Epidermal melanocyte (primary cell): ENCODE data around the gene USB1.

Source experiments
- DNase-seq: peaks from one replicate; pipeline ENCODE4 v3.0.0; 2011; ENCODE audit warnings: low spot score; ENCODE audit not compliant: insufficient read length

The USB1 gene, protein sequence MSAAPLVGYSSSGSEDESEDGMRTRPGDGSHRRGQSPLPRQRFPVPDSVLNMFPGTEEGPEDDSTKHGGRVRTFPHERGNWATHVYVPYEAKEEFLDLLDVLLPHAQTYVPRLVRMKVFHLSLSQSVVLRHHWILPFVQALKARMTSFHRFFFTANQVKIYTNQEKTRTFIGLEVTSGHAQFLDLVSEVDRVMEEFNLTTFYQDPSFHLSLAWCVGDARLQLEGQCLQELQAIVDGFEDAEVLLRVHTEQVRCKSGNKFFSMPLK

DNA sequence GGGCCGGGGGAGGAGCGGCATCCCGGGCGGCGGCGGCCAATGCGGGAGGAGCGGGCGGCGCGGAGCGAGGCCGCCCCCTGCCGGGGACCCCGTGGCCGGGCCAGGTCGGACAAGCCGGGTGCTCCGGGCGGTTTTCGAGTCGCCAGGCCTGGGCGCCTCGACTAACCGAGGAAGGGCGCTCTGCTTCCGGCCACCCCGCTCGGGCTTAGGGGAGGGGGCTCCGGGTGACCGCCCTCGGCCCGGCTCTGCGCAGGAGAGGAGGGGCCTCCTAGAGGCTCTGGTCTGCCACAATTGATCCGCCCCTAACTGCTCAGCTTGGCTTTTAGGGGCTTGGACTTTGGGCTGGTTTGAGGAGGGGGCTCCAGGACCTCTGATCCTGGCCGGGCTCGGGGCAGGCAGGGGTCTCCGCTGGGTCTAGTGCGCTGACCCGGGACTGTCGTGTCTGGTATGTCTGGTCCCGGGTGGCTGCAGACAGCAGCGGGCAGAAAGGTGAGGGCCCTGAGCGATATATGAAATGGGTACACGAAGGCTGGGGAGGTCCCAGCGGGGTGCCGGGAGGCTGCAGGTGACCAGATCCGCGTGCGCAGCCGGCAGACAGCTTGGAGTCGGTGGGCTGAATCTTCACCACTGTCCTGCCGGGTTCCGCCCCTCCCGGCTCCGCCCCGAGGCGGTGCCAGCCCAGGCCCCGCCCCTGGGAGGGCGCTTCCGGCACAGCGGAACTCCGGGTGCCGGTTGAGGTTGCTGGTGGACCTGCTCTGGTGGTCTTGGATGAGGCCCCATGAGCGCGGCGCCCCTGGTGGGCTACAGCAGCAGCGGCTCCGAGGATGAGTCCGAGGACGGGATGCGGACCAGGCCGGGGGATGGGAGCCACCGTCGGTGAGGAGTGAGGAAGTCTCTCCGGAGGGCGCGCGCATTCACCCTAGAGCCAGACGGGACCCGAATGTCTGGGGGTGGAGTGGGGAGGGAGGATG lies at the start of gene USB1:
Gene USB1 (plus strand): TSS at position 702 of the 971 bp plus-strand sequence. CDS start 77 bp downstream, at position 779.
- peak; percentile 96 for DNase-seq

DNA sequence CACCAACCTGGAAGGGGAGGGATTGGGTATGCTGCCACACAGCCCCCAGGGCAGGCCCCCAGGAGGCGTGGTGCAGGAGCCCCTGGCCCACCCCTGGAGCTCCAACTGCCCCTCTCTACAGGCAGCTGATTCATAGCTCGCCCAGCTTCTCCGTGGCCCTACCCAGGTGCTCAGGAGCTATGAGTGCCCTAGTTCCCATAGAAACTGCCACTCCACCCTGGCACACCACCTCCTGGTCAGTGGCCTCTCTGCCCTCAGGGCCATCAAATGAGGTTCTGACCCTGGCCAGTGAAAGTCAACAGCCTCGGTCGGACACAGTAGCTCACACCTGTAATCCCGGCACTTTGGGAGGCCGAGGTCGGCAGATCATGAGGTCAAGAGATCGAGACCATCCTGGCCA lies 48.3 kb upstream of the USB1 start:
- no peak for DNase-seq

DNA sequence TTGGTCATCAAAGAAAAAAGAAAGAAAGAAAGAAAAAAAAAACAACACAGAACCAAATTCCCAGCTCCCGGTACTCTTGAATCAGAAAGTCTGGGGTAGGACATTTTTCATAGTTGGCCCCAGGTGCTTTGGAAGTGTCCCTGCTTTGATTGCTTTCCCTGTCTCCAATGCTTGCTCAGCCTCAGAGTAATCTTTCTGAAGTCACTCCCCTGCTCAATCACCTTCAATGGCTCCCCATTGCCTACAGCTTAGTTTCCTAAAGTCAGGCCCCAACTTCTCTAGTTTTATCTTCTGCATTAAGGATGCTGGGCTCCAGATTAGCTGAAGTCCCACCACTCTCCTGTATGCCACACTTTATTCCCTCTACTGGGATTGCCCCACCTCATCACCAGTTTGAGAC lies 47.4 kb upstream of the USB1 start:
- DNase-seq = no peak

DNA sequence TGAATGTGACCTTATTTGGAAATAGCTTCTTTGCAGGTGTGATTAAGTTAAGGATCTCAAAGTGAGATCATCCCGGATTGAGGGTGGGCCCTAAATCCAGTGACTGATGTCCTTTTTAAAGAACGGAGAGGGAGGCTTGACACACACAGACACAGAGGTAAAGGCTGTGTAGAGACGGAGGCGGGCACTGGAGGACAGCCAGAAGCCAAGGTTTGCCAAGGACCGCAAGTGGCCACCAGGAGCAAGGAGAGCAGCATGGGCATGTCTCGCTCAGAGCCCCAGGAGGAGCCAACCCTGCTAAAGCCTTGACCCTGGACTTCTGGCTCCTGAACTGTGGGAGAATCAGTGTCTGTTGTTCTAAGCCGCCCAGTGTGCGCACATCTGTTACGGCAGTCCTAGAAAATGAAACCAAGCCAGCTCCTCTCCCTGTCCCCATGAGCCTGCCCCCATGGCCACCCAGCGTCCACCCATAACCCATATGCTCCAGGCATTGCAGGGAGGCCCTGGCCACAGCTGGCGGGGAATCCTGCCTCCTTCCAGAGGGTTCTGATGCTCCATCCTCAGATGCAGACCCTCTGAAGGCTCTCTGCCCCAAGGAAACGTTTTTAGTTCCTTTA lies 45.5 kb upstream of the USB1 start:
- DNase-seq = no peak

DNA sequence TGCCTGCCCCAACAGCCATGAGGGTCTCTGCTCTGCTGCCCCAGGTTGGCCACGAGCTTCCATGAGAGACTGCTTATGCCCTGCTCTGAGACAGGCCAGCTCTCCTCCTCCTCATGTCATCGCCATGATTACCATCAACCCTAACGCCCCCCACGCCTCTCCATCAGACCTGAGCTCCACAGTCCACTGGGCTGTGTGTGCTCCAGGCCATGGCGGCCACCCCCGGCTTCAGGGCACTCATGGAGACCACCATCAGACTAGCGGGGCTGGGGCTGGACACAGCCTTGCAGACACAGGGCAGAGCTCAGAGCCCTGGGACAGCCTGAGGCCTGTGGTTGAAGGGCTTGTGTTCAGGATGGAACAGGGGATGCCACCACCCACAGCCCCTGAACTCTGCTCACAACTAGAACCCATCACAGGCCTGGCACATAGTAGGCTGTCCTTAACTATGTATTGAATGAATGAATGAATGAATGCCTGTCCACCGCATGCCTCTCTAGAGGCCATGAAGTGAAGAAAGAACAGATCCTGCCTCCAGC lies 44.9 kb upstream of the USB1 start:
- DNase-seq = no peak

DNA sequence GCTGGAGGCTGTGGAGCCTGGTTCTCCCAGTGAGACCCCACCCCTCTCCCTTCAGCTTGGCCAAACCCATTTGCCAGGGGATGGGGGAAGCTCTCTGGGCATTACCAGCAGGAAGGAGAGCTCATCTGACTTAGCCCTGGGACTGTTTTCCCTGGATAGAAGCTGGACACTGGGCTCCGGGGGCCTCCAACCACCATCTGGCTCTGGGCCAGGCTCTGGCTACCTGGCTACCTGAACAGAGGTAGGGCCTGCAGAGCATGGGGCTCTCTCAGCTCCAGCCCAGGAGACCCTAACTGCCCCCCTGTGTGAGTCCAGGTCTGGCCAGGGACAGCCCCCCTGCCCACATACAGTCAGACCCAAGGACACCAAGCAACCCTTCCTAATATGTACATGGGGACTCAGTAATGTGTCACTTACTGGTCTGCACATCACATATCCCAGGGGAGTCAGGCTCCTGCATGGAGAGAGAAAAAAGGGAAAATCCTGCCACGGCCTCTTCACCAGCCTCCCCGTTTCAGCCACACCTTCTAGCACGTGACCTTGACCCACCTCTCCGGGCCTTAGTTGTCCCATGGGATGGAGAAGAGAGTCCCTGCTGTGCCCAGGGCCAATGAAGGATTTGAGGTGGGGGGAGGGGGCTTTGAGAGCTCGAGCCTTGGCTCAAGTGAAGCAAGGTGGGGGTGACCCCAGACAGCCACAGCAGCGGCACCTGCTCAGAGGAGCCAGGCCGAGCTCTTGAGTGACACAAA lies 44.1 kb upstream of the USB1 start:
- no peak for DNase-seq

DNA sequence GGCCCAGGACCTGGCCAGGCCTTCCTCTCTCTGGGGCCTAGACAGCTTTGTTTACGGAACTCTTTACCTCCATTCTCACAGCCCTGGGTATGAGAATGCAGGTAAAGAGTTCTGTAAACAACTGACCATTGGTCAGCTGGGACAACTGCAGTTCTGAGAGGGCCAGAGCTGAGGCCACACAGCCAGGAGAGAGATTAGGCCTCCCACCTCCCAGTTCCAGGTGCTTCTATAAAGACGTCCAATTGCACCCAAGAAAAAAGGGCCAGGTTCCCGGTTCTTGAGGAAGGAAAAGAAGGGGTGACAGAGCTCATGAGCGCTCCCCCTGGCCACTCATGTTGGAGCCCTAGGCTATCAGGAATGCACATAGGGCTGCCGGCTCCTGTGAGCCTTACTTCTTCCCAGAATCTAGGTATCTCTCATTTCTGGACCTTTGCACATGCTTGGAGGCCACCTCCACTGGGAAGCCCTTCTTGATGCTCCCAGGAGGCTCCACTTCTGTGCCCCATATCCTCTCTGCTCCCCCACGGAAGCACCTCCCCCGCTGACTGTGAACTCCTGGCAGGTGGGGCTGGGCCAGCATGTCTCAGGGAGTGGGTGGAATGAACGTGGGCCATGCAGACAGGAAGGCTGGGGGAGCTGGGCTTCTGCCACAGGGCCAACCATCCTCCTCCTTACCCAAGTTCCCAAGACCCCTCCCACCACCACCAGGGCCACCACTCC lies 43.4 kb upstream of the USB1 start:
- DNase-seq = no peak

DNA sequence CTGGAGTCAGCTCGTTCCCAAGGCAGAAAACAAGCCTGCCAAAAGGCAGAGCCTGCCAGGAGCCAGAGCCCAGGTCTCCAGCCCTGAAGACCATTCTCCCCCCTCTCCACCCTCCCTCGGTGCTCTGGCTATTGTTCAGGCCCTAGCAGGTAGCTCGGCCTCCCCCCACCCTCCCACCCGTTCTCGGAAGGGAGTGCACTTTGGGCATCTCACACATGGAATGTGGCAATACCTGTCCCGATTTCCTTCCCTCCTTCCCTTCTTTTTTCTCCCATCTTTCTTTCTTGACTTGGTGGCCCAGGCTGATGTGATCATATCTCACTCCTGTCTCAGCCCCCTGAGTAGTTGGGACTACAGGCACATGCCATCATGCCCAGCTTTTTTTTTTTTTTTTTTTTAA lies 42.7 kb upstream of the USB1 start:
- DNase-seq = no peak

DNA sequence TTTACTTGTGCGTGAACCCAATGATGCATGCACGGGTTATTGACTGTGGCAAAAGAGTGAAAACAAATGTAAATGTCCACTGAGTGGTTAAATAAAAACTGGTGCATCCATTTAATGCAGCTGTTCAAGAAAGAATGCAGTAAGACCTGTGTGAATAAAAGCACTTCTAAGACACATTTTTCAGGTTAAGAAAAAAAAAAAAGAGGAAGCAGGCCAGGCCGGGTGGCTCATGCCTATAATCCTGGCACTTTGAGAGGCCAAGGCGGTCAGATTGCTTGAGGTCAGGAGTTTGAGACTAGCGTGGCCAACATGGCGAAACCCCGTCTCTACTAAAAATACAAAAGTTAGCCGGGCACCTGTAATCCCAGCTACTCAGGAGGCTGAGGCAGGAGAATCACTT lies 42.1 kb upstream of the USB1 start:
- no peak for DNase-seq

DNA sequence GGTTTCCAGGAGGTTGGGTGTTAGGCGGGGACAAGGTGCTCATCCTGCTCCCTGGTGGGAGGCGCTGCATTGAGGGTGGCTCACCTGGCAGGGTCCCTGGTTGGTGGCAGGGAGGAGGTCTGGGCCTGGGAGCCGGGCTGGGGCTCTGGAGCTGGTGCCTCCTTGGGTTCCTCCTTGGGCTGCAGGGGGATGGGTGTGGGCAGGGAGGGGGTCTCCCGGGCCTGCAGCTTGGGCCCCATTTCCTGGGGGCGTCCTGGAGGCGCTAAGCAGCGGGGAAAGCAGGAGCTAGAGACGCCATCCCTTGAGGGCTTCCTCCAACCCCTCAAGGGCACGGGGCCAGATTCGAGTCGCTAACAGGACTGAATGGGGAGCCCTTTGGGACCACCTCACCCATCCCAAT lies 41.4 kb upstream of the USB1 start:
- DNase-seq = no peak

DNA sequence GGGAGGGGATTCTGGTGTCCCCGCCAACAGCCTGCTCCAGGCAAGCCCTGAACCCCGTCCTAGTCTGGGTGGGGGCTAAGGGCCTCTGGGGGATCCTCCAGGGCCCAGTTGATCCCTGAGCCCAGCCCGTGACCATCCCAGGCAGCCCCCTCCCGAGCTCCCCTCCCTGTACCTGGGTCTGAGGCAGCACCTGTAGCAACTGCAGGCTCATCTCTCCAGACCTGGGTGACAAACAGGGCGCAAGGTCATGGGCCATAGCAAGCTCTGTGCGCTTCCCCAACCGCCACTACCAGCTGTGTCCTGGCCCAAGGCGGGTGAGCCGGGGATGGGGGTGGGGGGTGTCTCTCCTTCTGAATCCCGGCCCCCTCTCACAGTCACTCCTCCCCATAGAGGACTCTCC lies 40.9 kb upstream of the USB1 start:
- no peak for DNase-seq

DNA sequence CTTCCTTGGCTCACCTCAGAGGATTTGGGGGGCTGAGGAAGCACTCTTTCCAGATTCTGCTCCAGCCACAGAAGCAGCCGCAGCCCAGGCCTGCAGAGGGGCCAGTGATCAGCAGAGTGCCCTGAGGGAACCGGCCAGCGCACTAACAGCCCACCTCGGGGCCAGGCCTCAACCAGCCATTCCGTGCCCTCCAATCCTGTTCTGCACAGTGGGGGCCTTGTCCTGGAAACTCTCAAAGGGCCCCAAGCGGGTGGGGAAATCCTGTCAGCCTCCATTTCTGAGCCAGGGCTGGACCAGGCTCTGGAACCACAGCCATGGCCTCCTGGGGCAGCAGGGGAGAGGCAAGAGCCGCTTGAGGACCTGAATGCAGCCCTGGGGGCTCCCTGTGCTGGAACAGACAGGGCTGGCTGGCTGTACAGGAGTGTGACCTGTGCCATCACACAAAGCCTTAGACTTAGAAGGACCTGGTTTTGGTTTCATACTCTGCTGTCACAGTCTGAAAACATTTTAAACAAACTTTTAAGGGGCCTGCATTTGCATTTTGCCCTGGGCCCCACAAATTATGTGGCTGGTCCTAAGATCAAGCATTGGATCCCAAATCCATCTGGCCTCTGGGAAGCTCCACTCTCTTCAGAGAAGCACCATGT lies 40.3 kb upstream of the USB1 start:
- no peak for DNase-seq

DNA sequence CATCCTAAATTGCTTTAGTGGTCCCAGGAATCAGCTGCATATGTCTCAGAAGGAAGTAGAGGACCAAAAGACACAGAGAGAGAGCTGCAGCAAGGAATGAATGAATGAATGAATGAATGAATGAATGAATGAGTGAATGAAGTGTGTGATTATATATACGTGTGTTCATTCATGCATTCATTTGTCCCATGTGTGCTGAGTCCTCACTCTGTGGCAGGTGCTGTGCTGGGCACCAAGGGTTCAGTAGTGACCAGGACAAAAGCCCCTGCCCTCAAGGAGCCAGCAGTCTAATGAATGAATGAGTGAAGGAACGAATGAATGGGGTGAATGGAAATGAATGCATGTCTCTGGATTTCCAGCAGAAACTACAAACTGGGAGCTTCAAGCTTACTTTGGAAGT lies 39.7 kb upstream of the USB1 start:
- DNase-seq = no peak

DNA sequence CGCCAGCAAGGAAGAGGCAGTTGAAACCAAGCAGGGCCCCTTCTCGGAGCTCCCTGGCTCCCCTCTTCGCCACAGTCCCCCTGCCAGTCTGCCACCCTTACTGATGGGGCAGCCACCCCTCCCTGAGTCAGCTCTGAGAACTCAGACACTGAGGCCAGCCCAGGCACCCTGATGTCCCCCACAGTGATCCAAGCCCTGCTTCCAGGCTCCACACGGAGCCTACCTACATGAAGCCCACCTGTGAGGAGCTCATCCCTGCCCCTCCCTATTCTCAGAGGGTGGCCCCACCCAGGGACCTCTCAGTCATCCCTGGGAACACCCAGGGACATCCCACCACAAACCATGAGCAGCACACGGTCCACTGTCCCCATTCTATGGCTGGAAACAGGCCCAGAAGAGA lies 39.2 kb upstream of the USB1 start:
- no peak for DNase-seq

DNA sequence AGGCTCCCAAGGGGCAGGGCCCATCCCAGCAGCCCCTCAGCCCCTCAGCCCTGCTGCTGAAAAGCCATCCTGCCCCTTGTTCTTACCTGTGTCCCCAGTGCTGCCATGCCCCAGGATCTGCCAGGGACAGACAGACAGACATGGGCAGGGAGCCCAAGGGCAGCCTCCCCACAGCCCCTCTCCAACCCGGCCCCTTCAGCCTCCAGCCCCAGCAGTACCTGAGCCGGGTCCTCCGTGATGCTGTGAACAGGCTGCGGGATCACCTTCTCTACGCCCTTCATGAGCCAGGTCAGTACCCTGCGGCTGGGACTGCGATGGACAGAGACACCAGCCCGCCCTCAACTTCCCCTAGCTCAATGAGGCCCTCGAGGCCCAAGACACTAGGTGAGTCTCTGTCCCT lies 38.5 kb upstream of the USB1 start:
- no peak for DNase-seq

DNA sequence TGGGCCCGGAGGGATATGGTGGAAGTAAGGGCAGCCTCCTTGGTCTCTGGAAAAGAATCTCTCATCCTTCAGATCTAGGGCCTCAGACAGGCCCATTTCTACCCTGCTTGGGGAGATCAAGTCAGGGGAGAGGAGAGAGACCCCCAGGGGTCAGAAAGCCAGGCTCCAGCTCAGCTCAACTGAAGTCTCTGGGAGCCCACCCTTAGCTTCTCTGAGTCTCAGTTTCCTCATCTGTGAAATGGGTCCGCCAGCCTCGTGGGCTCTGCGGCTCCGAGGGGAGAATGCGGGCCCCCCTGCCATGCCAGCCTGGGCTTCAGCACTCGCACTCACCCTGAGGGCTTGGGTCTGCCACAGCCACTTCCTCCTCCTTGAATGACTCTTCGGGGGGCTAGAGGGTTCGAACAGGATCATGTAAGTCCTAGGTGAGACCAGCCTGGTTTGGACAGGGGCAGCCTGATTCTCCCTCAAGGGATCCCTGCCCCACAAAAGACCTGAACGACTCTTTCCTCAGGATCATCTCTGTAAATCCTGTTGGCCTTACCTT lies 37.0 kb upstream of the USB1 start:
- DNase-seq = no peak

DNA sequence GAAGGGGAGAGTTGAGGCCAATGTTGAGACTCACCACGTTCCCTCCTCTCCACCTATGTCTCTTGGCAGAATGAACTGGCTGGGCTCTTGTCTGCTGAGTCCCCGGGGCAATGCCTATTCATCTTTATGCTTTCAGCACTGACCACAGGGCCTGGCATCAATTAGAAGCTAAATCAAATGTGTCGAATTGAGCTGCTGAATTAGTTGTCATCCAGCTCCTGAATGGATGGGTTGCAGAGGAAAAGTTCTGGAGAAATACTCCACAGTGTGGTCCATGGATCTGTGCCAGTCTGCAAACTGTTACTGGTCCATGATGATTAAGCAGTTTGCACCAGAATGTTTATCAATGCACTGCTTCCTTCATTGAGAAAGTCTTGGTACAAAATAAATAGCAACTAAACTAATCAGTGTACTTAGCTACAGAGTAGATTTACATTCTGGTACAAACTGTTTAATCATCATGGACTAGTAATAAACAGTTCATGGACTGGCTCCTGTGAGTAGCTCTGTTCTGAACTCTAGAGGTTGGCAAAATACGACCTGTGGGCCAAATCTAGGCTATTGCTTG lies 34.9 kb upstream of the USB1 start:
- DNase-seq = no peak

DNA sequence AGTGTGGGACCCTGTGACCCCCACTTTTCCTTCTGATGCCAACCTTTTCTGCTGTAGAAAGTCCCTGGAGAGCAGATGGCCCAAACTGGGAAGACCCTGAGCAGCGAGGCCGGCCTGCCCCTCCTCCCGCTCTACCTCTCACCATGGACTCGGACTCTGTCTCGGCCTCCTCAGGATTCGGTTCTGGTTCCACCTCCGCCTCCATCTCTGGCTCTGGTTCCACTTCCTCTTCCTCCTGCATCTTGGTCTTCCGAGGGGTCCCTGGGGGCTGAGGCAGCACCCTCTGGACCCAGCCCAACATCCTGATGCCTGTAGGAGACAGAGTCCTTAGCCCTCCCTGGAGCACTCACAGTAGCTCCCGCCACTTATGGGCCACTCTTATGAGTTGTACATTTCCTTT lies 34.2 kb upstream of the USB1 start:
- DNase-seq = no peak

DNA sequence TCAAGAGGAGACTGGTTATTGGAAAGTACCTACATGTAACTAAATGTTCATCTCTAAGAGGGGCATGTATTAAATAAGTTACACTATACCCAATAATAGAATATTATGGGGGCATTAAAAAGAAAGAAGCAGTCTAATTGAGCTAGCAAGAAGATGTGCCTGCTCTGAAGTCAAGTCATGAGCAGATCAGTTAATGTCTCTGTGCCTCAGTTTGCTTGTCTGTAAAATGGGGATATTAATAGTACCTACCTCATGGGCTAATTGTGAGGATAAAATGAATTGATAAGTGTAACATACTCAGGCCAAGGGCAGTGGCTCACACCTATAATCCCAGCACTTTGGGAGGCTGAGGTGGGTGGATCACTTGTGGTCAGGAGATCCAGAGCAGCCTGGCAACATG lies 33.3 kb upstream of the USB1 start:
- no peak for DNase-seq
